Breast epithelium (tissue), 4 donors: ENCODE results near the gene PASK. TPM values are rescaled to one million over a fixed set of nuclear protein-coding genes. Genes with fewer than 3 reads are reported as not detected.

Experiments
- DNase-seq, 2 donors: peaks; one replicate each; pipeline ENCODE4 v3.0.0-alpha.2; 2019; ENCODE audit warnings: low spot score in 2 of 2
- H3K27ac ChIP-seq, 2 donors: fragments of 200-600 bp; sonication (generic) in 1 of 2; one replicate each; pipeline ENCODE4 v1.5.1; 2016 to 2019; ENCODE audit warnings: mild to moderate bottlenecking in 1 of 2
- H3K27me3 ChIP-seq, 2 donors: fragments of 200-600 bp; sonication (generic) in 1 of 2; one replicate each; pipeline versions ENCODE4 v1.5.1 to v1.6.0; 2017 to 2019; ENCODE audit warnings: control low read depth in 1 of 2, mild to moderate bottlenecking in 1 of 2
- H3K36me3 ChIP-seq: fragments of 200-600 bp; one replicate; pipeline ENCODE4 v1.5.1; 2019
- H3K4me1 ChIP-seq, 2 donors: fragments of 200-600 bp; sonication (generic); one replicate each; pipeline ENCODE4 v1.5.1; 2016 to 2019; ENCODE audit warnings: control low read depth in 1 of 2
- H3K4me3 ChIP-seq, 3 donors: fragments of 200-600 bp; sonication (generic); 1 replicate in 2 of 3; 2 replicates in 1 of 3; pipeline ENCODE4 v1.5.1; 2016 to 2019; ENCODE audit warnings: mild to moderate bottlenecking in 3 of 3, moderate library complexity in 2 of 3
- H3K9me3 ChIP-seq, 2 donors: fragments of 200-600 bp; sonication (generic) in 1 of 2; one replicate each; pipeline ENCODE4 v1.5.1; 2016 to 2019; ENCODE audit warnings: control low read depth in 1 of 2
- CTCF ChIP-seq, 3 donors: fragments of 450-650 bp; IDR thresholded peaks; one replicate each; pipeline ENCODE4 v1.5.1; 2016 to 2017; ENCODE audit warnings: antibody characterized with exemption in 3 of 3, mild to moderate bottlenecking in 3 of 3, moderate library complexity in 3 of 3
- POLR2A ChIP-seq: fragments of 450-650 bp; IDR thresholded peaks from one replicate; pipeline ENCODE4 v1.6.1; 2016; ENCODE audit warnings: antibody characterized with exemption, mild to moderate bottlenecking, moderate library complexity
- POLR2AphosphoS5 ChIP-seq, 3 donors: sonication (generic); formaldehyde crosslinking; IDR thresholded peaks; one replicate each; pipeline ENCODE4 v1.6.1; 2017; ENCODE audit warnings: antibody characterized with exemption in 3 of 3
- intact Hi-C: fragments of 100-400 bp; cut with DNase I; formaldehyde crosslinking; loops from one replicate; pipeline ENCODE4 v1.15.1; 2023; ENCODE audit warnings: low total_unique reads
- total RNA-seq, 3 donors: library from RNA; depleted of rRNA; stranded (reverse); fragments of >200 nt; gene quantifications; one replicate each; pipeline ENCODE4 v1.1.0, GENCODE V29; 2016

Gene PASK
- total RNA-seq, 3 donors from 2014 or later = 4.3 to 7.3 (median 6.6) TPM

- Histone ChIP-seq H3K4me3 (no peak overlapping the region), H3K4me1 (no peaks in the 10 kb centered on the region), H3K27ac (no peak overlapping the region), H3K9me3 (no peaks in the 10 kb centered on the region), H3K36me3 (peaks cover 3% of the 10 kb centered on the region), H3K27me3 (no peaks in the 10 kb centered on the region)
- intact Hi-C loops = no loop called here
- DNase-seq = no peak
- no peak for TF ChIP-seq POLR2AphosphoS5 (IDR thresholded peaks at IDR 0.05)
These were observed 30.6 kb upstream of the PASK start for GRCh38 chr2:241179899-241180298.

- Histone ChIP-seq H3K27me3 (no peaks in the 10 kb centered on the region), H3K27ac (no peak overlapping the region), H3K36me3 (peaks cover 3% of the 10 kb centered on the region), H3K4me3 (no peak overlapping the region), H3K4me1 (no peaks in the 10 kb centered on the region), H3K9me3 (no peaks in the 10 kb centered on the region)
- intact Hi-C loops = no loop called here
- TF ChIP-seq CTCF (IDR thresholded peaks at IDR 0.05) = no peak
- TF ChIP-seq POLR2AphosphoS5 (IDR thresholded peaks at IDR 0.05) = no peak
- no peak for TF ChIP-seq POLR2A
- DNase-seq = no peak
These were observed 29.7 kb upstream of the PASK start for GRCh38 chr2:241178961-241179360.

- intact Hi-C loops = no loop called here
- no peaks in the 10 kb centered on the region for H3K4me1 ChIP-seq
- TF ChIP-seq CTCF (IDR thresholded peaks at IDR 0.05) = no peak
- no peak for TF ChIP-seq POLR2A
- TF ChIP-seq POLR2AphosphoS5 (IDR thresholded peaks at IDR 0.05) = no peak
- no peak overlapping the region for H3K27ac ChIP-seq
- no peaks in the 10 kb centered on the region for H3K9me3 ChIP-seq
- H3K36me3 ChIP-seq = peaks cover under 1% of the 10 kb centered on the region
- no peak for DNase-seq
- no peak overlapping the region for H3K4me3 ChIP-seq
- H3K27me3 ChIP-seq = no peaks in the 10 kb centered on the region
These were observed 28.5 kb upstream of the PASK start for GRCh38 chr2:241177526-241178334.

GRCh38 chr2:241173557-241173956 is 24.3 kb upstream of the PASK start:
- peaks cover 5 to 12% of the 10 kb centered on the region in 2 donors for H3K9me3 ChIP-seq
- H3K27me3 ChIP-seq = no peaks in the 10 kb centered on the region
- intact Hi-C loops = no loop called here
- H3K36me3 ChIP-seq = peaks cover 18% of the 10 kb centered on the region
- H3K4me3 ChIP-seq = no peak overlapping the region
- no peaks in the 10 kb centered on the region for H3K4me1 ChIP-seq
- TF ChIP-seq POLR2A = no peak
- TF ChIP-seq POLR2AphosphoS5 (IDR thresholded peaks at IDR 0.05) = no peak
- no peak for TF ChIP-seq CTCF (IDR thresholded peaks at IDR 0.05)
- no peak for DNase-seq
- H3K27ac ChIP-seq = no peak overlapping the region

GRCh38 chr2:241168366-241168765 is 19.1 kb upstream of the PASK start:
- H3K36me3 ChIP-seq = peaks cover 27% of the 10 kb centered on the region

More at GRCh38 chr2:241168366-241168765, 19.1 kb upstream of the PASK start:
- Histone ChIP-seq H3K9me3 (peaks cover 5 to 12% of the 10 kb centered on the region in 2 donors), H3K27ac (no peak overlapping the region), H3K4me1 (no peaks in the 10 kb centered on the region), H3K27me3 (no peaks in the 10 kb centered on the region), H3K4me3 (no peak overlapping the region)
- intact Hi-C loops = no loop called here
- TF ChIP-seq POLR2AphosphoS5 (IDR thresholded peaks at IDR 0.05) (no peak), CTCF (IDR thresholded peaks at IDR 0.05) (no peak), POLR2A (no peak)
- no peak for DNase-seq
